ENCODE results near the gene LASP1. TPM values are rescaled to one million over a fixed set of nuclear protein-coding genes. Genes with fewer than 3 reads are reported as not detected.

LASP1 gene
- total and polyA plus RNA-seq, 7 donors: 8.6 to 20.1 (median 14.6) TPM

DNA sequence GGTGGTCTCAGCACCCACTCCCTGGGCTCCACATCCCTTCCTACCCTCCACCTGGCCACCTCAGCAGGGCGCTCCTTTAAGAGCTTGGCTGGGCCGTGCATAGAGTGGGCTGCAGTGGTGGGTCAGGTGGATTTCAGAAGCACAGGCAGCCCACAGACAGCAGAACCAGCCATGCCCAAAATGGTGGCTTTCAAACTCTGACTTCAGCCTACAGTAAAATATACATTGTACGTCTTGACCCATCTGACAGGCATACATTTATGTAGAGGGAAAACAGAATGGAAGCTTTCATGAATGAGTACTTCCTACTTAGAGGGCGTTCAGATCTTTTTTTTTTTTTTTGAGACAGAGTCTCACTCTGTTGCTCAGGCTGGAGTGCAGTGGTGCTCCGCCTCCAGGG is 29.6 kb downstream of the LASP1 start:
- no peak for ATAC-seq
- H3K9me3 ChIP-seq: no peaks in the 10 kb centered on the region
- H3K27ac ChIP-seq: no peak overlapping the region
- H3K4me3 ChIP-seq: no peak overlapping the region
- WGBS, 3 donors: 77 to 91% (median 78%) methylated on average over 5 of the region's 5 CpGs
- TF ChIP-seq, protein P1, sequence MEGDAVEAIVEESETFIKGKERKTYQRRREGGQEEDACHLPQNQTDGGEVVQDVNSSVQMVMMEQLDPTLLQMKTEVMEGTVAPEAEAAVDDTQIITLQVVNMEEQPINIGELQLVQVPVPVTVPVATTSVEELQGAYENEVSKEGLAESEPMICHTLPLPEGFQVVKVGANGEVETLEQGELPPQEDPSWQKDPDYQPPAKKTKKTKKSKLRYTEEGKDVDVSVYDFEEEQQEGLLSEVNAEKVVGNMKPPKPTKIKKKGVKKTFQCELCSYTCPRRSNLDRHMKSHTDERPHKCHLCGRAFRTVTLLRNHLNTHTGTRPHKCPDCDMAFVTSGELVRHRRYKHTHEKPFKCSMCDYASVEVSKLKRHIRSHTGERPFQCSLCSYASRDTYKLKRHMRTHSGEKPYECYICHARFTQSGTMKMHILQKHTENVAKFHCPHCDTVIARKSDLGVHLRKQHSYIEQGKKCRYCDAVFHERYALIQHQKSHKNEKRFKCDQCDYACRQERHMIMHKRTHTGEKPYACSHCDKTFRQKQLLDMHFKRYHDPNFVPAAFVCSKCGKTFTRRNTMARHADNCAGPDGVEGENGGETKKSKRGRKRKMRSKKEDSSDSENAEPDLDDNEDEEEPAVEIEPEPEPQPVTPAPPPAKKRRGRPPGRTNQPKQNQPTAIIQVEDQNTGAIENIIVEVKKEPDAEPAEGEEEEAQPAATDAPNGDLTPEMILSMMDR (IDR thresholded peaks at IDR 0.05): no peak
- no peaks in the 10 kb centered on the region for H3K27me3 ChIP-seq (ENCODE audit: insufficient read depth in 3 of 3, low read length in 2 of 3)
- DNase-seq: no peak
- intact Hi-C loops (cut with DNase I): no loop called here
- peaks cover 0 to 15% of the 10 kb centered on the region in 2 donors for H3K36me3 ChIP-seq (ENCODE audit: insufficient read depth in 1 of 2, low read depth in 1 of 2)
- peaks cover 53% of the 10 kb centered on the region for H3K4me1 ChIP-seq

DNA sequence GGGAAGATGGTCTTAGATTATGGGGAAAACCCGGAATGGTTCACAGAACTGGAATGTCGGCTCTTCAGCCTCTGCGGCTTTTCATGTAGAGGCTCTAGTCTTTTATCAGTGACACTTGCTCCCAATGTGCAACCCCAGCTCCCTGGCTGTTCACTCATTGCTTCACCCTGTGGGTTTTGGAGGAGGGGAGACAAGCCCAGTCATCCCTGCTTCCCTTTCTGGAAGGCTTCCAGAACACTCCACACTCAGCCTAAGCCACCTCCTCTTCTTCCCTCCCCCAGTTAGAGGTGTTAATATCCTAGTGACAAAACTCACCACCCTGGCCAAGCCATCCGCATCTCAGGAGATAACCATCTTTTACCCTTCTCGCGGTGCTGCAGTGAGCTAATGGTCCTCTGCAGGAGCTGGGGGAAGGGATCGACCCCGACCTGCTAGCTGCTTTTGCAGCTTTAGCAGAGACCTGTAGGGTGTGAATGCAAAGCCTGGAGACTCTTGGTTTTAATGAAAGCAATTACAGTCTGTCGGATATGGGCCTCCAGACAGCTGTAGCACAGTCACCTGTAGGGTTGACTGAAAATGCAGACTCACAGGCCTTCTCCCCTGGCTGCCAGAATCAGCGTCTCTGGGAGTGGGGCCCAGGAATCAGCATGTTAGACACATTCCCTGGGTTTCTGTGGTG is 31.3 kb downstream of the LASP1 start:
- intact Hi-C loops (cut with DNase I): no loop called here
- Histone ChIP-seq H3K4me1 (peaks cover 51% of the 10 kb centered on the region), H3K9me3 (no peaks in the 10 kb centered on the region), H3K27me3 (ENCODE audit: insufficient read depth in 3 of 3, low read length in 2 of 3) (no peaks in the 10 kb centered on the region), H3K4me3 (peak overlapping the region; percentile 3), H3K36me3 (ENCODE audit: insufficient read depth in 1 of 2, low read depth in 1 of 2) (peaks cover 0 to 15% of the 10 kb centered on the region in 2 donors), H3K27ac (peak overlapping the region; percentile 53)
- 29 to 48% (median 36%) methylated on average over 10 of the region's 10 CpGs for WGBS, 3 donors
- ATAC-seq (peak; percentile 46 to 70 (median 62)), DNase-seq (peak; percentile 67 to 72)
- TF ChIP-seq, protein P1 (IDR thresholded peaks at IDR 0.05): no peak

DNA sequence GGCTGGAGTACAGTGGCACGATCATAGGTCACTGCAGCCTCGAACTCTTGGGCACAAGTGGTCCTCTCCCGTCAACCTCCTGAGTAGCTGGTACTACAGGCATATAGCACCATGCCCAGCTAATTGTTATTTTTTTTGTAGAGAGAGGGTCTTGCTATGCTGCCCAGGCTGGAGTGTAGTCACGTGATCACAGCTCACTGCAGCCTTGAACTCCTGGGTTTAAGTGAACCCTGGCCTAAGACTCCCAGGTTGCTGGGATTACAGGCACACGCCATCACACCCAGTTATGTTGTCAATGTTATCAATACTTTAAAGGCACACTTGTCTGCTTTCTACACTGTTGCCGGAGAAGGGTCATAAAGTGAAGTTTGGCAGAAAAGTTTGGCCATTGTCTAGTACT is 33.5 kb downstream of the LASP1 start:
- peaks cover 42% of the 10 kb centered on the region for H3K4me1 ChIP-seq
- ATAC-seq (no peak), DNase-seq (no peak)
- no peak overlapping the region for H3K27ac ChIP-seq
- H3K27me3 ChIP-seq (ENCODE audit: insufficient read depth in 3 of 3, low read length in 2 of 3): no peaks in the 10 kb centered on the region
- TF ChIP-seq, protein P1 (IDR thresholded peaks at IDR 0.05): no peak
- intact Hi-C loops (cut with DNase I): no loop called here
- no peaks in the 10 kb centered on the region for H3K9me3 ChIP-seq
- 91 to 94% (median 92%) methylated on average over 6 of the region's 6 CpGs for WGBS, 3 donors
- H3K36me3 ChIP-seq (ENCODE audit: insufficient read depth in 1 of 2, low read depth in 1 of 2): peaks cover 0 to 15% of the 10 kb centered on the region in 2 donors
- H3K4me3 ChIP-seq: no peak overlapping the region

DNA sequence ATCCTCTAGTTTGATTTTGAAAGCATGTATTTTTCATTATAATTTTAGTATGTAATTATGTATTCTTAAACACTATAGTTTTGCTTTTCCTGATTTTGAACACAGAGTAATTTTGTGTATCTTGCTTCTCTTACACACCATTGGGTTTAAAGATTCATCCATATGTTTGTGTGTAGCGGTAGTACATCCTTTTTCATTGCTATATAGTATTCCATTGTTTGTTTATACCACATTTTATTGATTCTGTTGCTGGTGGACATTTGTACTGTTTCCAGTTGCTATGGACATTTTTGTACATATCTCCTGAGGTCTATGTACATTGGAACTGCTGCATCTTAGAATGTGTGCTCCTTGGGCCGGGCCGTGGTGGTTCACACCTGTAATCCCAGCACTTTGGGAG is 35.0 kb downstream of the LASP1 start:
- TF ChIP-seq, protein P1 (IDR thresholded peaks at IDR 0.05): no peak
- H3K36me3 ChIP-seq (ENCODE audit: insufficient read depth in 1 of 2, low read depth in 1 of 2): peaks cover 0 to 15% of the 10 kb centered on the region in 2 donors
- H3K4me3 ChIP-seq: no peak overlapping the region
- H3K9me3 ChIP-seq: no peaks in the 10 kb centered on the region
- no peak for DNase-seq
- no peaks in the 10 kb centered on the region for H3K27me3 ChIP-seq (ENCODE audit: insufficient read depth in 3 of 3, low read length in 2 of 3)
- 95 to 98% (median 96%) methylated on average over 3 of the region's 3 CpGs for WGBS, 3 donors
- no peak overlapping the region for H3K27ac ChIP-seq
- no peak for ATAC-seq
- peaks cover 37% of the 10 kb centered on the region for H3K4me1 ChIP-seq
- intact Hi-C loops (cut with DNase I): loop anchor here in 1 of 2 donors (5.0 kb wide), 1 partner anchor 33 kb away; the partner anchor contains the start of gene LASP1
